Stimulated activated naive B cell treated with anti-CD40 and anti-IgM and Interleukin-4, amounts not matched to agents 10 μg/mL and 1 μg/mL and 100 μg/mL, for 72 hours (primary cell): ENCODE results near the gene PEPD.
A peak's percentile ranks its signal among the peaks of the same experiment; 100 is the strongest.

Source experiments
- ATAC-seq, 2 donors: fragments of 150-1000 bp; cut with Tn5 transposase; replicated peaks; 2 replicates each; pipeline ENCODE4 v1.10.0; 2021; ENCODE audit warnings: moderate library complexity in 1 of 2
- DNase-seq: peaks from one replicate; pipeline ENCODE4 v3.0.0; 2021
- H3K27ac Mint-ChIP-seq: one replicate; pipeline ENCODE4 v1.8.0; 2022; ENCODE audit warnings: mild to moderate bottlenecking, mixed read lengths
- H3K27me3 Mint-ChIP-seq, 2 donors: one replicate each; pipeline ENCODE4 v1.8.0; 2022; ENCODE audit warnings: mixed read lengths in 2 of 2
- H3K36me3 Mint-ChIP-seq, 2 donors: one replicate each; pipeline ENCODE4 v1.8.0; 2022; ENCODE audit warnings: mixed read lengths in 2 of 2, mild to moderate bottlenecking in 1 of 2
- H3K4me1 Mint-ChIP-seq, 2 donors: one replicate each; pipeline ENCODE4 v1.8.0; 2022; ENCODE audit warnings: mixed read lengths in 2 of 2, mild to moderate bottlenecking in 1 of 2
- H3K4me3 Mint-ChIP-seq, 2 donors: one replicate each; pipeline ENCODE4 v1.8.0; 2022; ENCODE audit warnings: mild to moderate bottlenecking in 2 of 2, mixed read lengths in 2 of 2, moderate library complexity in 1 of 2
- H3K9me3 Mint-ChIP-seq, 2 donors: one replicate each; pipeline ENCODE4 v1.8.0; 2022; ENCODE audit warnings: mixed read lengths in 2 of 2, mild to moderate bottlenecking in 1 of 2

The PEPD gene

GRCh38 chr19:33396701-33397535 lies 124.7 kb downstream of the PEPD start:
- Mint-ChIP-seq H3K4me3 (no peak overlapping the region), H3K4me1 (peaks cover 2 to 6% of the 10 kb centered on the region in 2 donors), H3K36me3 (peaks cover 9 to 15% of the 10 kb centered on the region in 2 donors), H3K27ac (no peak overlapping the region), H3K9me3 (no peaks in the 10 kb centered on the region), H3K27me3 (no peaks in the 10 kb centered on the region)
- no peak for DNase-seq
- no peak for ATAC-seq

DNA sequence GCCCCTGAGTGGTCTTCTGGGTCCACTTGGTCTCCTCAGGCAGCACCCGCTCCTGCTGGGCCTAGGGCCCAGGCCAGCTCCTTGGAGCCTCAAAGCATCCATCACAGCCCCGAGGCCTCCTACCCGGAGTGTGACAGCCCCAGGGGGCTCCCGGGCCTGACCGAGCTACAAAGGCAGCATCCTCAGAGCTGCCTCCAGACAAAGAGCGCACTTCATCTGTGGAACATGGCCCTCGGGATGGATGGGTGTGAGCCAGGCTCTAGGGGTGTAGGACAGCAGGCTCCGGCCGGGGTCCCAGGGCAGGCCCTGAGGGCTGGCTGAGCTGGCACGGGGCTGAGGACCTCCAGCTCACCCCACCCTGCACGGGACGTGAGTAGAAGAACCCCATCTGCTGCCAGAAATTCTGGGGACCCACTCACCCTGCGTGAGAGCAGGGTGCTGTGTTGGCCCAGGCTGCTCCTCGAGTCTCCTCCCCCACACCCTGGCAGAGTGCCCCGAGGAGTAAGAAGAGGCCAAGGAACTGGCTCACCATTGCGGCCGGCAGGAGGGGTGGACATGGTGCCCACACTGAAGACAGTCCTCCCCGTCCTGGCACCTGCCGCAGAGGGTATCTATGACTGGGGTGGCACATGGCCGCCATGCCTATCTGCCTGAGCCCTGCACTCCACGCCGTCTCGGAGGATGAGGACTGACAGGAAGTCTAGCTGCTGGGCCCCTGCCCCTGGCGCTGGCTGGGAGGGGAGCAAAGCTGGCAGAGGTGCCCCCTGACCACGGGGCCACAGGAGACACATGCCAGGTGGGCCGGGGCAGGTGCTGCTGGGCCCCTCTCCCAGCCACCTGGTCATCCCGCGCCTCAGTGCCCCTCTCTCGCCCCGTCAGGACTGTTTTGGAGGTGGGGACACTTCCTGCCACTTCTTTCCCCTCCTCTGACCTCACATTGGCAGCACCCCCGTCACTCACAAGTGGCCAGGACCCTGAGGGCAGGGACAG lies 125.7 kb downstream of the PEPD start:
- no peak for DNase-seq
- peaks cover 2 to 6% of the 10 kb centered on the region in 2 donors for H3K4me1 Mint-ChIP-seq
- H3K27me3 Mint-ChIP-seq, result no peaks in the 10 kb centered on the region
- no peak for ATAC-seq
- H3K4me3 Mint-ChIP-seq, result no peak overlapping the region
- no peaks in the 10 kb centered on the region for H3K9me3 Mint-ChIP-seq
- peak overlapping the region; percentile 47 for H3K27ac Mint-ChIP-seq
- H3K36me3 Mint-ChIP-seq, result peaks cover 9 to 15% of the 10 kb centered on the region in 2 donors

GRCh38 chr19:33394723-33395560 lies 126.6 kb downstream of the PEPD start:
- peak overlapping the region; percentile 47 for H3K27ac Mint-ChIP-seq
- no peaks in the 10 kb centered on the region for H3K27me3 Mint-ChIP-seq
- peaks cover 2 to 6% of the 10 kb centered on the region in 2 donors for H3K4me1 Mint-ChIP-seq
- ATAC-seq, result no peak
- H3K4me3 Mint-ChIP-seq, result no peak overlapping the region
- no peaks in the 10 kb centered on the region for H3K9me3 Mint-ChIP-seq
- peaks cover 4 to 15% of the 10 kb centered on the region in 2 donors for H3K36me3 Mint-ChIP-seq
- no peak for DNase-seq

DNA sequence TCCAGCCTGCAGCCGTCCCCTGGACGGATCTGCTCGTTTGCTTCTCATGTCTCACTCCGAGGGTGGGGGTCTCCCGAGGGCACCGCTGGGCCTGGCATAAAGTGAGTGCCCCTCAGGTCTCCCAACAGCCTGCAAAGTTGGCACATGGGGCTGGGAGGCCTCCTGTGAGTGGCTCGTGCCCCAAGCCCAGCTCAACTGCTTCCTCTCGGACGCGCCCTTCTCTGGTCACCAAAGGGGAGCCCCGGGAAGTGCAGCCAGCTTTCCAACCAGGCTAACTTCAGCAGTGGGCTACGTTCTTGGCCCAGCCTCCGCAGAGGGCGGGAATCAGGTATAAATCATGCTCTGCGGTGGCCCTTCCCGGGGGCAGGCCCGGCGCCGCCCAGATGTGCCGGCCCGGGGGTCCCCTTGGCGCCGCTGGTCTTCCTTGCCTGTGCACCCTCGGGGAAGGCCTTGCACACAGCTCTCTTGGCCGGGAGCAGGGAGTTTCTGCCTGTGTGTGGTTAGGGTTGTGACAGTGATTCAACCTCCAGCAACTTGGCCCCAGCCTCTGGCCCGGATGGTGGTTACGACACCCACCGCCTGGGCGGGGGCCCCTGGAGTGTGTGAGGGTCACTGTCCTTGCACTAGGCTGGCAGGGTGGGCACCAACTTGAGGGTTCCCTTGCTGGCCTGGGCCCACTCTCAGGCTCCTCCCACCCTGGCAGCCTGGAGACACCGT lies 127.4 kb downstream of the PEPD start:
- Mint-ChIP-seq H3K27ac (no peak overlapping the region), H3K9me3 (no peaks in the 10 kb centered on the region), H3K27me3 (no peaks in the 10 kb centered on the region), H3K36me3 (peaks cover 4 to 11% of the 10 kb centered on the region in 2 donors), H3K4me3 (no peak overlapping the region), H3K4me1 (peaks cover 2 to 6% of the 10 kb centered on the region in 2 donors)
- no peak for DNase-seq
- ATAC-seq, result no peak

- H3K27me3 Mint-ChIP-seq, result no peaks in the 10 kb centered on the region
- H3K27ac Mint-ChIP-seq, result no peak overlapping the region
- peaks cover 2 to 11% of the 10 kb centered on the region in 2 donors for H3K36me3 Mint-ChIP-seq
- DNase-seq (no peak), ATAC-seq (no peak)
- peaks cover 2 to 6% of the 10 kb centered on the region in 2 donors for H3K4me1 Mint-ChIP-seq
- no peaks in the 10 kb centered on the region for H3K9me3 Mint-ChIP-seq
- H3K4me3 Mint-ChIP-seq, result no peak overlapping the region
Measured at GRCh38 chr19:33393286-33394005, 128.1 kb downstream of the PEPD start.

DNA sequence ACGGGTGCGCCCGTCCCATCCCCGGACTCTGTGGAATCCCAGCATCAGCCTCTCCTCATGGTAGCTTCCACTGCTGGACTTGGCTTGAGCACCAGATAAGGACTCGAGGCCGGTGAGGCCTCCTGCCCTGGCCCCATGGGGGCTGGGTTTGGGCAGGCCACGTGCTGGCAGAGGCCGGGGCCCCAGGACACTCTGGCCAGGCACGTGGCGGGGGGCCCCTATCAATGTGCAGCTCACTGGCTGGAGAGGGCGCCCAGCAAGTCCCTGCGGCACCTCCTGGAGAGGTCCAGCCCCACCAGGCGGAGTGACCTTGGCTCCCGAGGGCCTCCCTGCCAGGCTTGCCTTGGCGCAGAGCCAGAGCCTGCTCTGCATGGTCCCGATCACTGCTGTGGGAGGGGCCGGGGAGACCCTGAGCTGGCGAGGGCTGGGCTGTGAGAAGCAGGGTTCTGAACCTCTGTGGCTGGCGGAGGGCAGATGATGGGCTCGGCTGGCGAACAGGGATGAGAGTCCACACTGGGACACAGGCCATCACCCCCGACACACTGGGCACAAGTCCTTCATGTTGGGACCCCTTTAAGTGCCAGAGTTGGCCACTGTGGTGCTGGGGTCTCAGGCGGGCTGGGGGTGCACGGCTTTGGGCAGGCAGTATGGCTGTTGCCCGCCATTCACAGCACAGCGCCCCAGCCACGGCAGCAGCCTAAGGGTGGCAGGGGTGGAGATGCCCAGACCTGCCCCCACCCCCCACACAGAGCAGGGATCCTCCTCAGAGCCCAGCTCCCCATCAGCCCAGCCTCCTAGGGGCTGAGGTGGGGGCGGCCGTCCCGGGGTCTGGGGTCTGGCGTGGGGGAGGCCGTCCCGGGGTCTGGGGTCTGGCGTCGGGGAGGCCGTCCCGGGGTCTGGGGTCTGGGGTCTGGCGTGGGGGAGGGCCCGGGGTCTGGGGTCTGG lies 129.0 kb downstream of the PEPD start:
- DNase-seq (no peak), ATAC-seq (no peak)
- no peak overlapping the region for H3K4me3 Mint-ChIP-seq
- H3K4me1 Mint-ChIP-seq, result peaks cover 2 to 6% of the 10 kb centered on the region in 2 donors
- no peaks in the 10 kb centered on the region for H3K9me3 Mint-ChIP-seq
- H3K27ac Mint-ChIP-seq, result no peak overlapping the region
- H3K27me3 Mint-ChIP-seq, result no peaks in the 10 kb centered on the region
- peaks cover 2 to 12% of the 10 kb centered on the region in 2 donors for H3K36me3 Mint-ChIP-seq

DNA sequence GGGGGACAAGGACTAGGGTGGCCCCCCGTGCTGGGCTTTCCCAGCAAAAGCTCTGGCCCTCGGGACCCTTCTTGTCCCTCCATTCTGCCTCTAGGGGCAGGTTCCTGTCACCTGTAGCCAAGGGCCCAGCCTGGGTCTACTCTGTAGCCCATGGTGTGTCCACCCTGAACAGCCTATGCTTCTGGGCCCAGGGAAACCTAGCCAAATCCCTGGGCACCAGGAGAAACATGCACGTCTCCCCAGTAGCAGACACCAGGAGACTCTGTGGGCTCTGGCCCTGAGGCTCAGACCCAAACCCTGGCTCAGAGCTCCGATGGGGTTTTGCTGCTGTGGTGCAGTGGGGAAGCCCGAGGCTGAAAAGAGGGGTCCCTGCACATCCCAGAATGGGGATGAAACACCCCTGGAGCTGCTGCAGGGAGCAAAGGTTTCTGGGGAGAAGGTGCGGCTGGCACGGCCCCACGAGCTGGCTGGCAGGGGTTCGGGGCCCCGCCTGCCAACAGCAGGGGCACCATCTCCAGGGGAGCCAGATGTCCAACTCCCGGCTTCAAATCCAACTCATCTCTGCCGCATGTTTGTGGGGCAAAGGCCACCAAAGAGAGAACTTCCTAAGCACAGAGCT lies 129.9 kb downstream of the PEPD start:
- H3K9me3 Mint-ChIP-seq, result no peaks in the 10 kb centered on the region
- DNase-seq (no peak), ATAC-seq (no peak)
- H3K4me1 Mint-ChIP-seq, result peaks cover 2 to 6% of the 10 kb centered on the region in 2 donors
- H3K4me3 Mint-ChIP-seq, result no peak overlapping the region
- peaks cover 9 to 21% of the 10 kb centered on the region in 2 donors for H3K36me3 Mint-ChIP-seq
- no peak overlapping the region for H3K27ac Mint-ChIP-seq
- no peaks in the 10 kb centered on the region for H3K27me3 Mint-ChIP-seq

- DNase-seq (no peak), ATAC-seq (no peak)
- no peaks in the 10 kb centered on the region for H3K9me3 Mint-ChIP-seq
- no peak overlapping the region for H3K4me3 Mint-ChIP-seq
- H3K36me3 Mint-ChIP-seq, result peaks cover 10 to 25% of the 10 kb centered on the region in 2 donors
- no peaks in the 10 kb centered on the region for H3K27me3 Mint-ChIP-seq
- peaks cover 0 to 3% of the 10 kb centered on the region in 2 donors for H3K4me1 Mint-ChIP-seq
- H3K27ac Mint-ChIP-seq, result no peak overlapping the region
Measured at GRCh38 chr19:33390908-33391630, 130.5 kb downstream of the PEPD start.

- DNase-seq, result no peak
- H3K27me3 Mint-ChIP-seq, result no peaks in the 10 kb centered on the region
- no peak overlapping the region for H3K27ac Mint-ChIP-seq
- no peak overlapping the region for H3K4me3 Mint-ChIP-seq
- peaks cover 10 to 24% of the 10 kb centered on the region in 2 donors for H3K36me3 Mint-ChIP-seq
- ATAC-seq, result no peak
- H3K9me3 Mint-ChIP-seq, result no peaks in the 10 kb centered on the region
- H3K4me1 Mint-ChIP-seq, result no peaks in the 10 kb centered on the region
Measured at GRCh38 chr19:33390101-33390907, 131.3 kb downstream of the PEPD start.

GRCh38 chr19:33389421-33390100 lies 132.0 kb downstream of the PEPD start:
- H3K36me3 Mint-ChIP-seq, result peaks cover 10 to 18% of the 10 kb centered on the region in 2 donors
- H3K9me3 Mint-ChIP-seq, result no peaks in the 10 kb centered on the region
- no peak overlapping the region for H3K4me3 Mint-ChIP-seq
- no peaks in the 10 kb centered on the region for H3K4me1 Mint-ChIP-seq
- DNase-seq, result no peak
- H3K27me3 Mint-ChIP-seq, result no peaks in the 10 kb centered on the region
- no peak overlapping the region for H3K27ac Mint-ChIP-seq
- ATAC-seq, result no peak
